Measurements from ENCODE around the gene ZNF200.
"Not testable (repeated sequence)": the region's sequence is repeated elsewhere in the genome, so short reads cannot be mapped to it uniquely, and the experiment has no call there.

ZNF200 gene

DNA sequence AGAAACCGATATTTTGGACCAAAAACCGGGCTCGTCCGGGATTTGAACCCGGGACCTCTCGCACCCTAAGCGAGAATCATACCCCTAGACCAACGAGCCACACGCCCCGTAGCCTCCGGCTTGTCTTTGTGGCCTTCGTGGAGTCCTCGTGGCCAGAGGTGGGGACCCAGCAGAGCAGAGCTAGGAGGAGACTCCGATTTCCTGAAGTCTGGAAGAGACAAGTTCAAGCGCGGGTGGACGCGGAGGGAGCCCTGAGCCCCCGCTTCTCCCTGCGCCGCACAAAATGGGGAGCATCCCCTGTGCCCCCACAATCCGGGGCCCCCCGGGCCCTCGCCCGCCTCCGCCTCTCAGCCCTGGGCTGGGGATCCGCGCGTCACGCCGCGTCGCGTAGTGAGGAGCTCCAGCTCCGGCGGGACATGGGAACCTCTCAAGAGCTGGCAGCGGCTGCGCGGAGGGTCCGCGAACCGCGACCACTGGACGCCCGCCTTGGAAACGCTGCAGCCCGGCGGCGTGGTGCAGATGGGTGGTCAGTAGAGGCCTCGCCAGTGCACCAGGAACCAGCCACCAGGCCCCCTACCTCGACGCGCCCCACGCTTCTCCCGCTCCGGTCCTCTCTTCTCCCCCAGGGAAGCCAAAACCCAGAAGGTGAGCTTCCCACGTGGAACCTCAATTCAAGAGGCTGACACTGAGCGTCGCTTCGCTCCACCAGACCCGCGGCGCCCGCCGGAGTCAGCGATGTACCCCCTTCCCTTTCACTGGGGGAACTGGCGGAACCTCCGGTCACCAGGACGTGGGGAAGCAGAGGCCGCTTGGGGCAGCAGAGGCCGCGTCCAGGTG lies 52.1 kb downstream of the ZNF200 start:
- no peak for FAIRE-seq
- no peak for DNase-seq (ENCODE audit: insufficient read length, low spot score)

DNA sequence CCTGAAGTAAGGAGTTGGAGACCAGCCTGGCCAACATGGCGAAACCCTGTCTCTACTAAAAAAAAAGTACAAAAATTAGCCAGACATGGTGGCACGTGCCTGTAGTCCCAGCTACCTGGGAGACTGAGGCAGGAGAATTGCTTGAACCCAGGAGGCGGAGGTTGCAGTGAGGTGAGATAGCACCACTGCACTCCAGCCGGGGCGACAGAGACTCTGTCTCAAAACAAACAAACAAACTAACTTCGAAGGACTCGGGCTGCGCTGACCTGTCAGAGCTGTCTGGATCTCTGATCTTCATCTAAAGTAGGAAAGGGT lies 52.7 kb downstream of the ZNF200 start:
- not testable (repeated sequence) for DNase-seq (ENCODE audit: insufficient read length, low spot score); FAIRE-seq

- FAIRE-seq (no peak), DNase-seq (ENCODE audit: insufficient read length, low spot score) (no peak)
These were observed 54.5 kb downstream of the ZNF200 start for GRCh38 chr16:3180445-3180878.

DNA sequence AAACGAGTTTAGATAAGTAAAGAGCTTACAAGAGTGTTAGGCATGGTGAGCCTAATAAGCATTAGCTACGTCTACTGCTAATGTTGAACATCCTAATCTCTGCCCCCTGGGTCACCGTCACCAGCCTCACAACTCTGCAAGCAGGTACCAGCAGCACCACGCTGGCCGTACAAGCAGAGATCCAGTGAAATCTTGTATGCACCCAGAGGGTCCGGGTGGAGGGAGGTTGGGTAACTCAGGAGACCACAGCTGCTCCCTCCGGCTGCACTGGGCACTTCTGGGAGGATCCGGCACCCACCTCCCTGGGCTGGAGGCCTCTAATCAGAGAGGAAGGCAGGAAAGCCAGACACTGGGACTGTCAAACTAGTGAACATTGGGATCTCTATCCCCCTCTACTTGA lies 55.3 kb downstream of the ZNF200 start:
- no peak for FAIRE-seq
- DNase-seq (ENCODE audit: insufficient read length, low spot score) = no peak

GRCh38 chr16:3175157-3176093 lies 59.5 kb downstream of the ZNF200 start:
- DNase-seq (ENCODE audit: insufficient read length, low spot score) = no peak
- FAIRE-seq = peak; percentile 64

DNA sequence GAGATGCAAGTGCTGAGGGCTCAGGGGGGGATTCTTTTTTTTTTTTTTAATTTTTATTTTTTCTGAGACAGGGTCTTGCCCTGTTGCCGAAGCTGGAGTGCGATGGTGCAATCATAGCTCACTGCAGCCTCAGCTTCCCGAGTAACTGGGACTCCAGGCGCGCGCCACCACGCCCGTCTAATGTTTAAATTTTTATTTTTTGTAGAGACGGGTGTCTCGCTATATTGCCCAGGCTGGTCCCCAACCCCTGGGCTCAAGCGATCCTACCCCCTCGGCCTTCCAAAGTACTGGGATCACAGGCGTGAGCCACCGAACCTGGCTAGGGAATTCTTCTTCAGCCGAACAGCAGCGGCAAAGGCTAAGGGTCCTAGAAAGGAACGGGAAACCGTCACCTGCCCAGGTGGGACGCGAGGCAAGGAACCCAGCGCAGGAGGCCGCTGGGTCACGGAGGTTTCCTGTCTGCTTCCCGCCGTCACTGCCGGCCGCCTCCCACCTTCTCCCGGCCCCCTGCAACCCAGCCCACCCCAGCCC lies 60.3 kb downstream of the ZNF200 start:
- FAIRE-seq = no peak

DNA sequence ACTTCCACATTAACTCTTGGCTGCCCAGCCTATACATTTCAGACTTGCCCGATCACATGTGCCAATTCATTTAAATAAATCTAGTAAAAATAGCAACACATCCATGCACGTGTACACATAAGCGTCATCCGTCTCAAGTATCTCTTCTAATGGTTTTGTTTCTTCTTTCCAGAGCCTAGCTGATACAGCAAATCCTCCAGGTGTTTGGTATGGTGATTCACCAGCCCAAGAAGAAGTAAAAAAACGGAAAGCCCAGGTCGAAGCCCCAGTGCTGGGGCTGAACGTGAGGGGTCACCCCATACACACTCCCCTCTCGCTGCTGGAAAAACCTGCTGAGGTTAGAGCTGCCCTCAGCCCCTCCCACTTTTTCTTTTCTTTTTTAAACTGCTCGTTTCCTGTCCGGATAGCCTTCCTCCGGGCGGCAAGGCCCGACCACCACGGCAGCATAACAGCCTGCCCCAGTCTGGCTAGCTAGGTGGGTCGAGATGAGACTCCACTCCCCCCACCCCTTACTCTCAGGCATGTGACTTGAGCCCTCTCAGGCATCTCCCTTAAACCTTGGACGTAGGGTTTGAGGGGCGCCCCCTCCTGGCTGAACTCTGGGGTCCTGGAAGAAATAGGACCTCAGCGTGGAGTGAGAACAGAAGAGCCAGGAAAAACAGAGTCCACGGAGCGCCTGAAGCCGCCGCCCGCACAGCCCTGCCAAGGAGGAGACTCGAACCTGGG lies 60.9 kb downstream of the ZNF200 start:
- FAIRE-seq = peak; percentile 68
- no peak for DNase-seq (ENCODE audit: insufficient read length, low spot score)

More for the DNA sequence above, 60.3 kb downstream of the ZNF200 start:
- DNase-seq (ENCODE audit: insufficient read length, low spot score) = no peak
